ENCODE results near the gene TUBAL3.
"Not testable (repeated sequence)": the region's sequence is repeated elsewhere in the genome, so short reads cannot be mapped to it uniquely, and the experiment has no call there.

GRCh38 chr10:5379202-5379601 lies 25.4 kb downstream of the TUBAL3 start:
- TF ChIP-seq CTCF (IDR thresholded peaks at IDR 0.05); REST (IDR thresholded peaks at IDR 0.05; ENCODE audit: insufficient read depth in 1 of 2, low read depth in 2 of 2, low read length in 1 of 2); POLR2AphosphoS5 (IDR thresholded peaks at IDR 0.05; ENCODE audit: low read depth, low read length): not testable (repeated sequence)

Measured in Panc1 (cell line).